GM23338 (cell line): ENCODE results near the gene SPG7. TPM values are rescaled to one million over a fixed set of nuclear protein-coding genes. Genes with fewer than 3 reads are reported as not detected.

Experiments used
- ATAC-seq: fragments of 200-7000 bp; cut with Tn5 transposase; 3 replicates; pipeline ENCODE4 v1.9.1; 2020
- DNase-seq: peaks from one replicate; pipeline ENCODE4 v3.0.0-alpha.2; 2015; ENCODE audit warnings: low spot score
- H2AFZ ChIP-seq: fragments of 200-600 bp; sonication (generic); 2 replicates; pipeline ENCODE4 v1.8.0; 2016; ENCODE audit warnings: antibody characterized with exemption, mild to moderate bottlenecking, moderate library complexity
- H3F3A ChIP-seq: fragments of 200-600 bp; sonication (generic); replicated peaks from 2 replicates; pipeline ENCODE4 v1.8.0; 2017; ENCODE audit warnings: antibody characterized with exemption, mixed run types, low read depth
- H3K27ac ChIP-seq: fragments of 200-600 bp; sonication (generic); 2 replicates; pipeline ENCODE4 v1.6.1; 2016; ENCODE audit warnings: low read depth
- H3K27me3 ChIP-seq: fragments of 200-600 bp; sonication (generic); 2 replicates; pipeline ENCODE4 v1.8.0; 2016; ENCODE audit warnings: mild to moderate bottlenecking, mixed run types, moderate library complexity; ENCODE audit not compliant: insufficient read depth
- H3K36me3 ChIP-seq: fragments of 200-600 bp; sonication (generic); 2 replicates; pipeline ENCODE4 v1.8.0; 2016; ENCODE audit warnings: mild to moderate bottlenecking; ENCODE audit not compliant: insufficient read depth
- H3K4me1 ChIP-seq: fragments of 200-600 bp; sonication (generic); 2 replicates; pipeline ENCODE4 v1.8.0; 2016; ENCODE audit warnings: mild to moderate bottlenecking, moderate library complexity; ENCODE audit not compliant: insufficient read depth
- H3K4me2 ChIP-seq: fragments of 200-600 bp; sonication (generic); 2 replicates; pipeline ENCODE4 v1.7.1; 2017; ENCODE audit warnings: mixed run types
- H3K4me3 ChIP-seq: fragments of 200-600 bp; sonication (generic); 2 replicates; pipeline ENCODE4 v1.6.1; 2016; ENCODE audit warnings: mixed run types
- H3K79me2 ChIP-seq: fragments of 200-600 bp; sonication (generic); replicated peaks from 2 replicates; pipeline ENCODE4 v1.8.0; 2017; ENCODE audit warnings: mild to moderate bottlenecking; ENCODE audit not compliant: insufficient read depth
- H3K9me2 ChIP-seq: fragments of 200-600 bp; sonication (generic); 2 replicates; pipeline ENCODE4 v1.8.0; 2017; ENCODE audit not compliant: insufficient read depth
- H4K20me1 ChIP-seq: fragments of 200-600 bp; sonication (generic); replicated peaks from 2 replicates; pipeline ENCODE4 v1.8.0; 2017; ENCODE audit warnings: mild to moderate bottlenecking; ENCODE audit not compliant: insufficient read depth
- H3K27ac Mint-ChIP-seq: 2 replicates; pipeline ENCODE4 v1.8.0; 2020; ENCODE audit warnings: inconsistent platforms, mild to moderate bottlenecking, moderate library complexity, mixed read lengths
- H3K27me3 Mint-ChIP-seq: 3 replicates; pipeline ENCODE4 v1.8.0; 2022; ENCODE audit warnings: low read depth, mild to moderate bottlenecking, moderate library complexity, mixed read lengths, inconsistent platforms; ENCODE audit not compliant: insufficient read depth, poor library complexity
- H3K36me3 Mint-ChIP-seq: 3 replicates; pipeline ENCODE4 v1.8.0; 2021; ENCODE audit warnings: low read depth, mild to moderate bottlenecking, inconsistent platforms, moderate library complexity, mixed read lengths
- H3K4me1 Mint-ChIP-seq: 3 replicates; pipeline ENCODE4 v1.8.0; 2020; ENCODE audit warnings: mild to moderate bottlenecking, inconsistent platforms, mixed read lengths
- H3K4me3 Mint-ChIP-seq: 3 replicates; pipeline ENCODE4 v1.8.0; 2021; ENCODE audit warnings: moderate library complexity, mild to moderate bottlenecking, inconsistent platforms, mixed read lengths
- H3K9me3 Mint-ChIP-seq: 3 replicates; pipeline ENCODE4 v1.8.0; 2020; ENCODE audit warnings: moderate library complexity, mild to moderate bottlenecking, inconsistent platforms, mixed read lengths
- CREB1 ChIP-seq: fragments of 250-450 bp; sonication (Bioruptor Pico); IDR thresholded peaks from 2 replicates; pipeline ENCODE4 v1.5.0; 2020; ENCODE audit warnings: low read depth, mild to moderate bottlenecking, moderate library complexity
- ETS1 ChIP-seq: IDR thresholded peaks from 2 replicates; pipeline ENCODE4 v1.6.1; 2016; ENCODE audit warnings: antibody characterized with exemption
- EZH2phosphoT487 ChIP-seq: fragments of 200-600 bp; sonication (generic); IDR thresholded peaks from one replicate; pipeline ENCODE4 v1.8.1; 2018; ENCODE audit warnings: antibody characterized with exemption; ENCODE audit not compliant: unreplicated experiment
- NANOG ChIP-seq: IDR thresholded peaks from 2 replicates; pipeline ENCODE4 v1.6.1; 2016; ENCODE audit warnings: antibody characterized with exemption, borderline replicate concordance
- POLR2AphosphoS5 ChIP-seq: IDR thresholded peaks from 2 replicates; pipeline ENCODE4 v1.6.1; 2016; ENCODE audit warnings: antibody characterized with exemption, low read depth
- ZNF462 ChIP-seq: fragments of 250-450 bp; sonication (Bioruptor Pico); IDR thresholded peaks from 2 replicates; pipeline ENCODE4 v1.5.0; 2020; ENCODE audit warnings: mild to moderate bottlenecking, moderate library complexity
- polyA plus RNA-seq: library from polyadenylated mRNA; unstranded; fragments of >200 nt; fragmentation: Nextera tagmentation; extraction: Ambion mirVana; gene quantifications from 2 replicates; pipeline ENCODE4 v1.2.1, GENCODE V29; 2016
- total RNA-seq: library from RNA; depleted of rRNA; stranded (reverse); fragments of >200 nt; shearing (Covaris generic); gene quantifications from 2 replicates; pipeline ENCODE4 v1.2.3, GENCODE V29; 2014

Gene SPG7
- total and polyA plus RNA-seq, 2 experiments from 2014 or later = 77.1 to 267 TPM

- TF ChIP-seq EZH2phosphoT487 = no peak
- TF ChIP-seq ETS1 = no peak
Observed at GRCh38 chr16:89476811-89477261, 31.4 kb upstream of the SPG7 start (continued).

GRCh38 chr16:89478576-89479221 lies 29.5 kb upstream of the SPG7 start:
- no peak for ATAC-seq
- Mint-ChIP-seq H3K36me3 (peaks cover 6% of the 10 kb centered on the region; the same call in 2 of the 3 replicates), H3K9me3 (no peaks in the 10 kb centered on the region; the same call in 2 of the 3 replicates), H3K4me3 (no peak overlapping the region), H3K27me3 (peaks cover 12% of the 10 kb centered on the region), H3K4me1 (peaks cover 71% of the 10 kb centered on the region), H3K27ac (peak overlapping the region; percentile 69)
- Histone ChIP-seq H3K4me1 (peaks cover 76% of the 10 kb centered on the region), H3K27ac (peak overlapping the region; percentile 69), H3K4me3 (no peak overlapping the region), H4K20me1 (peaks cover 100% of the 10 kb centered on the region), H3K27me3 (no peaks in the 10 kb centered on the region), H3K9me2 (no peaks in the 10 kb centered on the region), H3K36me3 (0 out of 2 replicates have a peak, but pooled peaks cover 6% of the 10 kb centered on the region), H3K79me2 (peaks cover 100% of the 10 kb centered on the region), H2AFZ (no peak overlapping the region), H3F3A (peaks cover 6% of the 10 kb centered on the region; the same call in 1 of the 2 replicates), H3K4me2 (peak overlapping the region; percentile 39; the same call in 1 of the 2 replicates)
- no peak for TF ChIP-seq EZH2phosphoT487
- no peak for TF ChIP-seq NANOG
- no peak for TF ChIP-seq POLR2AphosphoS5
- no peak for DNase-seq

GRCh38 chr16:89481356-89481955 lies 26.7 kb upstream of the SPG7 start:
- H4K20me1 ChIP-seq = peaks cover 100% of the 10 kb centered on the region
- Mint-ChIP-seq H3K4me3 (no peak overlapping the region), H3K27me3 (peaks cover 12% of the 10 kb centered on the region), H3K9me3 (no peaks in the 10 kb centered on the region), H3K4me1 (peaks cover 73% of the 10 kb centered on the region), H3K36me3 (peaks cover 12% of the 10 kb centered on the region), H3K27ac (peak overlapping the region; percentile 57; the same call in 1 of the 2 replicates)
- no peak overlapping the region for H3K4me2 ChIP-seq
- peaks cover 9% of the 10 kb centered on the region; the same call in 1 of the 2 replicates for H3F3A ChIP-seq
- ATAC-seq (no peak), DNase-seq (no peak)
- peak overlapping the region; percentile 72 for H3K27ac ChIP-seq
- no peak overlapping the region for H2AFZ ChIP-seq
- peaks cover 100% of the 10 kb centered on the region for H3K79me2 ChIP-seq
- H3K27me3 ChIP-seq = no peaks in the 10 kb centered on the region
- H3K9me2 ChIP-seq = no peaks in the 10 kb centered on the region
- 0 out of 2 replicates have a peak, but pooled peaks cover 6% of the 10 kb centered on the region for H3K36me3 ChIP-seq
- H3K4me1 ChIP-seq = peaks cover 78% of the 10 kb centered on the region
- H3K4me3 ChIP-seq = no peak overlapping the region
- TF ChIP-seq CREB1 (CRISPR knock-in tag) (no peak), ETS1 (no peak), ZNF462 (CRISPR knock-in tag) (no peak), EZH2phosphoT487 (no peak)
